Stimulated activated CD8-positive, alpha-beta memory T cell treated with anti-CD3 and anti-CD28 coated beads, Interleukin-15, amount 100 ng/mL, for 24 hours (primary cell): ENCODE results near the gene SLC9A5.

ENCODE experiments used
- DNase-seq: peaks from one replicate; pipeline ENCODE4 v3.0.0-alpha.2; 2020; ENCODE audit warnings: low read depth

The SLC9A5 gene

GRCh38 chr16:67213197-67214019, 35.4 kb upstream of the SLC9A5 start:
- DNase-seq, result no peak

- no peak for DNase-seq
These were observed 33.1 kb upstream of the SLC9A5 start for GRCh38 chr16:67215706-67216105.

- no peak for DNase-seq
These were observed 31.9 kb upstream of the SLC9A5 start for GRCh38 chr16:67216612-67217490.

GRCh38 chr16:67223992-67224391, 24.8 kb upstream of the SLC9A5 start:
- no peak for DNase-seq

- no peak for DNase-seq
These were observed 22.4 kb upstream of the SLC9A5 start for GRCh38 chr16:67226295-67226803.

- DNase-seq, result peak; percentile 98
These were observed 21.8 kb upstream of the SLC9A5 start, which contains the start of gene TMEM208 for GRCh38 chr16:67226804-67227566. Gene TMEM208 (plus strand): TSS chr16:67227130. CDS start chr16:67227219, 89 bp downstream.

GRCh38 chr16:67227567-67227921, 21.2 kb upstream of the SLC9A5 start:
- no peak for DNase-seq

- DNase-seq, result no peak
These were observed 20.6 kb upstream of the SLC9A5 start for GRCh38 chr16:67228034-67228785.

GRCh38 chr16:67228905-67229304, 19.9 kb upstream of the SLC9A5 start:
- no peak for DNase-seq

GRCh38 chr16:67229906-67230808, 18.6 kb upstream of the SLC9A5 start:
- no peak for DNase-seq

- no peak for DNase-seq
These were observed 17.7 kb upstream of the SLC9A5 start for GRCh38 chr16:67230809-67231660.

GRCh38 chr16:67233596-67233995, 15.2 kb upstream of the SLC9A5 start:
- no peak for DNase-seq

- no peak for DNase-seq
These were observed 14.6 kb upstream of the SLC9A5 start for GRCh38 chr16:67234180-67234597.

GRCh38 chr16:67235816-67236562, 12.8 kb upstream of the SLC9A5 start:
- no peak for DNase-seq

GRCh38 chr16:67236563-67237395, 12.0 kb upstream of the SLC9A5 start:
- DNase-seq, result peak; percentile 66

GRCh38 chr16:67237396-67238277, 11.1 kb upstream of the SLC9A5 start:
- DNase-seq, result no peak

GRCh38 chr16:67238278-67238575, 10.6 kb upstream of the SLC9A5 start:
- no peak for DNase-seq
